K562 (cell line): ENCODE data around the gene CAPN12.

Experiments used
- CREB1 ChIP-seq, 2 experiments: sonication (generic) in 1 of 2; formaldehyde crosslinking in 1 of 2; IDR thresholded peaks; 2 replicates each; pipeline versions ENCODE4 v1.6.1 to v1.8.0; 2012 to 2022; ENCODE audit warnings: inconsistent platforms in 1 of 2, mild to moderate bottlenecking in 1 of 2, missing genetic modification reagents in 1 of 2, moderate library complexity in 1 of 2
- PCBP2 ChIP-seq: fragments of 200-400 bp; formaldehyde crosslinking; IDR thresholded peaks from 2 replicates; pipeline ENCODE4 v1.6.1; 2018; ENCODE audit warnings: low read length, low read depth, mild to moderate bottlenecking, moderate library complexity; ENCODE audit not compliant: poor library complexity, severe bottlenecking
- ZNF274 ChIP-seq: IDR thresholded peaks from 2 replicates; pipeline ENCODE4 v1.6.1; 2011; ENCODE audit warnings: low read depth, mild to moderate bottlenecking, low read length, moderate library complexity, borderline replicate concordance

- TF ChIP-seq PCBP2 (no peak), CREB1 (IDR thresholded peaks at IDR 0.05) (no peak), CREB1 (CRISPR knock-in tag; IDR thresholded peaks at IDR 0.05) (no peak), ZNF274 (no peak)
These were observed 33.9 kb downstream of the CAPN12 start for GRCh38 chr19:38710416-38710702.
